Measurements from ENCODE around the gene SLC22A4.
A peak's percentile ranks its signal among the peaks of the same experiment; 100 is the strongest.

The SLC22A4 gene

DNA sequence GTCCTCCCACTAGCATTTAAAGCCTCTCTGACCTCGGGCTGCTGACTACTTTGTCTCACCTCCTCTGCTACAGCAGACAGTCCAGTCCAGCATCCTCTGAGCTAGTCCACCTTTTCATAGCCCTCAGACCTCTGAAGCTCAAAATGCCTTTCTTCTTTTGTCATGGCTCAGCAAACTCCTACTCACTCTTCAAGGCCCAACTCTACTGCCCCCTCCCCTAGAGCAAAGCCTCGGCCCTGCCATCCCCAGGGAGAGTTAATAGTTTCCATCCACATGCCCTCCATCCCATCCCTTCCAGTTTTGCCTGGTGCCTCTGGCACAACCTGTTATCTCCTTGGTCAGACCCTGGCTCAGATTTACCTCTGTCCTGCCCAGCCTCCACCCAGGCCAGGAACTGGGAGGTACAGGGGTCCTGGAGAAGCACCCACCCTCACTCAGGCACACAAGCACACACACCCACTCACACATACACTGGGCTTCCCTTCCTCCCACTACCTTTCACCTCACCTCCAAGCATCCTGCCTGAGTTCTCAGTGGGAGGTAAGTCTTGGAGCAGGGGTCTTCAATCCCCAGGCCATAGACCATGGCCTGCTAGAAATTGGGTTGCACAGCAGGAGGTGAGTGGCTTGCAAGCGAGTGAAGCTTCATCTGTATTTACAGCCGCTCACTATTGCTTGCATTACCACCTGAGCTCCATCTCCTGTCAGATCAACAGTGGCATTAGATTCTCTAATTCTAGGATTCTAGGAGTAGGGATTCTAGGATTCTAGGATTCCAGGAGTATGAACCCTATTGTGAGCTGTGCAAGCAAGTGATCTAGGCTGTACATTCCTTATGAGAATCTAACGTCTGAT, 18.6 kb upstream of the SLC22A4 start:
- no peak overlapping the region for H3K4me3 ChIP-seq (ENCODE audit: low read length)
- TF ChIP-seq ZNF274 (IDR thresholded peaks at IDR 0.05; ENCODE audit: low read depth, low read length), result no peak

- no peak for TF ChIP-seq ZNF274 (IDR thresholded peaks at IDR 0.05; ENCODE audit: low read depth, low read length)
- H3K4me3 ChIP-seq (ENCODE audit: low read length), result no peak overlapping the region
Measured at GRCh38 chr5:132277256-132277655, 16.9 kb upstream of the SLC22A4 start.

DNA sequence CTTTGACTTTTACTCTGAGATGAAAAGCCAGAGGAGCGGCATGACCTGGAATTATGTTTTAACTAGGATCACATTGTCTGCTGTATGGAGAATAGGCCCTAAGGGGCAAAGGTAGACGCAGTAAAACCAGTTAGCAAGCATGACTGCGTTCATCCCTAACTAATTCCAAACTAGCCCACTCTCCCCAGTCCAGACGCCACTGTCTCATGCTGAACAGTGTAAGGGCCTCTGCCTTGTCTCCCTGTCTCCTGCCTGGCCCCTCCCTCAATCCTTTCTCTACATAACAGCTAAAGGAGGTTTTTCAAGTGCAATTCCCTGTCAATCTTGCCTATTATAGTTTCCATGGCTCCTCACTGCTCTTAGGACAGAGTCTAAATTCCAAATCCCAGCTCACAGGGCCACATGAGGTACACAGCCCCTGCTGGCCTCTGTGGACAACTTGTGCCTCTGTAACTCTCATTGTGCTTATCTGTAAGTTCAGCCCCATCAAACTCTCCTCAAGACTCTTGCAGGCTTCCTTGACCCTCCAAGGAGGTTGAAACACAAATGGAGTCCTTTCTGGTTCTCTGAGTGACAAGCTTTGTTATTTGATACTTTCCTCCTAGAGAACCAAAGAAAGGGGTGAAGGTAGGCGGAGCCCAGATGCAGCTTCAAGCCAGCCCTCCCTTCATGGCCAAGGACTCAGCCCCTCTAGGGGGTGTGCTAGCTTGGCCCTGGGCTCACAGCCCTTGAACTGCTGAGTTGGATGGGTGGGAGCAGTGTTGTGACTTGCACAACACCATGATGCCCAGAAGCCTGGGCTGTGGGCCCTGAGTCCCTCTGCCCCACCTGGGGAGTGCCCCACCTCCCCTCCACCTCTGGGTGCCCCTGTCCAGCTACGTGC, 16.0 kb upstream of the SLC22A4 start:
- no peak overlapping the region for H3K4me3 ChIP-seq (ENCODE audit: low read length)
- TF ChIP-seq ZNF274 (IDR thresholded peaks at IDR 0.05; ENCODE audit: low read depth, low read length), result no peak

DNA sequence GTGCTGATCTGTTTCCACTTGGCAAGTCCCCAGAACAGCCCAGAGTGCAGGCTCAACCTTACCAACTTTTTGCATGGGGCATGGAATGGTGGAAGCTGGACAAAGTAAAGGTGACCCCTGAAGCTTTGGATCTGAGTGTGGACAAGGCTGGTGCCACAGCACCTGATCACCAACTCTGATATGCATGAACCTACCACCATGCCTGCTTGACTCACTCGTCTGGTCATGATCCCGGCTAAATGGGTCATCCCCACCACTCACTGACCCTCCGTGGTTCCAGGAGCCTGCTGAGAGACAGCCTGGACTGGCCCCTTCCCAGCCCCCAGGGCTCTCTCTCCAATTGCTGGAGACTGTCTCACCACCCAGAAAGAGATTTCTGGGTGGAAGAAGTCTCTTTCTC, 14.4 kb upstream of the SLC22A4 start:
- H3K4me3 ChIP-seq (ENCODE audit: low read length), result no peak overlapping the region
- TF ChIP-seq ZNF274 (IDR thresholded peaks at IDR 0.05; ENCODE audit: low read depth, low read length), result no peak

GRCh38 chr5:132280371-132281240, 13.6 kb upstream of the SLC22A4 start:
- no peak overlapping the region for H3K4me3 ChIP-seq (ENCODE audit: low read length)
- TF ChIP-seq ZNF274 (IDR thresholded peaks at IDR 0.05; ENCODE audit: low read depth, low read length), result no peak

DNA sequence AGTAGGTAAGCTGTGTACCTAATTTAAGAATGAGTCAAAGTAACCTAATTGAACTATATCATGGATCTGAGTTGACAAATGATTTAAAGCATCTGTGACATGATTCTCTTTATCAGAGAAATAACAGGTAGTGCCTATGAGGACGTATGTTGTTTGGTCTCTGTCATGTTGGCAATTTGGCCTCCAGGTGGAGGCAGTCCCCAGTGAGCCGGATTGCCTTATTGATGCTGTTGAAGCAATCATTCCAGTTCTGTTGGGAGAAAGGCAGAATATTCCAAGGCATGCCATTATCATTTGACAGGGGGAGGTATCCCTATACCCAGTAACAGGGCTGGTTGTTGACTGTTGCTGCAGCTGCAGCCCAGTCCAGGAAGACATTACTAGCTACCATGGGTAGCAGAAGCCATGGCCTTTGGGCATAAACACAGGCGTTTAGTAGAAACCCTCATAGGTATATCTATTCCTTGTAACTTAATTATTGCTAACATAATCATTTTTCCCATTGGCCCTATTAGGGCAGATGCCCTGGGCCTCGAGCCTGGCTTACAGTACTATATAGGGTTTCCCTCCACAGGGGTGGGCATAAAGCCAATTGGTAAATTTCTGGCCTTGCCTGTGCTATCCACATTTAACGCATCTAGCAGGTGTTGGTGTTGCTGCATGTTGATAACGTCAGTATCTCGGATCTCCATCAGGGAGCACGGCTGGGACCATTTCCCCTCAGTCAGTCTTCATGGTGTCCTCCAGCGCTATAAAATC, 12.2 kb upstream of the SLC22A4 start:
- TF ChIP-seq ZNF274 (IDR thresholded peaks at IDR 0.05; ENCODE audit: low read depth, low read length), result no peak
- no peak overlapping the region for H3K4me3 ChIP-seq (ENCODE audit: low read length)

DNA sequence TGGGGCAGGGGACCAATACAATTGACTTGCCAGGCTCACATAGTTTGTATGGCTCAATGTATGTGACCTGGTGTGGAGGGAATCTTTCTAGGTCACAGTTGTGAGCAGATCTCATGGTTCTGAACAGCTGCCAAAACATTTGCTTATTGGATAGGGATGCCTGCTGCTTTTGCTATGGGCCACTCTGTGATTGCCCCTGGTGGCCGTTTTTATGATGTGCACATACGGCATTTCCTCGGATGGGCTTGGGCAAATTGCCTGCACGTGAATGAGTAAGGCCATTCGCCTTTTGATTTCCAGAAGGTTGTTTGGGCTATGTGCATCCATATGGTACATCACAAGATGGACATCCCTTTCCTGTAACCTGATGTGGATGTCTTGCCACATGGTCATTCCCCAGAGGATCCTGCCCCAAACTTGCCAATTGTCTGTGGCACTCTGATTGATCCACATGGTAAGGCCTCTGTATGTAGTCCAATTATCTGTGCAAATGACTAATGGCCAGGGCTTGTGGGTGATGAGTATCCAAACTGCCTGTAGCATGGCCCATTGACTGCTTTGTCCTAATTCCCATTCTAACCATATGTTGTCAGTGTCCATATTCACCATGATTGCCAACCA, 10.7 kb upstream of the SLC22A4 start:
- H3K4me3 ChIP-seq (ENCODE audit: low read length), result no peak overlapping the region
- TF ChIP-seq ZNF274 (IDR thresholded peaks at IDR 0.05; ENCODE audit: low read depth, low read length), result no peak

- H3K4me3 ChIP-seq (ENCODE audit: low read length), result no peak overlapping the region
- TF ChIP-seq ZNF274 (IDR thresholded peaks at IDR 0.05; ENCODE audit: low read depth, low read length), result no peak
Measured at GRCh38 chr5:132289097-132289496, 5.1 kb upstream of the SLC22A4 start.

- no peak overlapping the region for H3K4me3 ChIP-seq (ENCODE audit: low read length)
- no peak for TF ChIP-seq ZNF274 (IDR thresholded peaks at IDR 0.05; ENCODE audit: low read depth, low read length)
Measured at GRCh38 chr5:132291026-132291425, 3.2 kb upstream of the SLC22A4 start.

GRCh38 chr5:132293066-132293991, 865 bp upstream of the SLC22A4 start:
- no peak for TF ChIP-seq ZNF274 (IDR thresholded peaks at IDR 0.05; ENCODE audit: low read depth, low read length)
- H3K4me3 ChIP-seq (ENCODE audit: low read length), result peak overlapping the region; percentile 58; the same call in 1 of the 2 replicates

DNA sequence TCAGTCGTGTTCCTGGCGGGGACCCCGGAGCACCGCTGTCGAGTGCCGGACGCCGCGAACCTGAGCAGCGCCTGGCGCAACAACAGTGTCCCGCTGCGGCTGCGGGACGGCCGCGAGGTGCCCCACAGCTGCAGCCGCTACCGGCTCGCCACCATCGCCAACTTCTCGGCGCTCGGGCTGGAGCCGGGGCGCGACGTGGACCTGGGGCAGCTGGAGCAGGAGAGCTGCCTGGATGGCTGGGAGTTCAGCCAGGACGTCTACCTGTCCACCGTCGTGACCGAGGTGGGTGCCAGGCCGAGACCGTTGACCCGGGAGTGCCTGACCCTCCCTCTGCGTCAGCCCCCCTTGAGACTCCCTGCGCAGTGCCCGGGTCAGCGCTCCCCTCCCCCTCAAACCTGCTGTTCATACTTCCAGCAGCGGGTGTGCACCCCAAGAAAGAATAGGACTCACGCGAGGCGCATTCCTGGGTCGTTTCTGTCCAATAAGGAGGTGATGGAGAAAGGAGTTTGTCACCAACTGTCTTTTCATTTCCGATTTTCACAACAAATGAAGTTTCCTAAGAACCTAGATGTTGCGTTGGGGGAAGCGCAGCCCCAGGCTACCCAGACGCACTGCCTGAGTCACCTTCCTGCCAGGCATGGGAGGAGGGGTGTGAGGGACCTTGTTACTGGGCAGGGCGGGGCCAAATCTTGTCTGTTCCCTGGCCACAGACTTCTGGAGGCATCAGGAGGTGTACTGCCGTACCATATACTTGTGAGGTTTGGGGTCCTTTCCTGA, 722 bp downstream of the SLC22A4 start:
- TF ChIP-seq ZNF274 (IDR thresholded peaks at IDR 0.05; ENCODE audit: low read depth, low read length), result no peak
- H3K4me3 ChIP-seq (ENCODE audit: low read length), result peak overlapping the region; percentile 58; the same call in 1 of the 2 replicates

Data from GM08714 (cell line).